GM15510 (cell line): ENCODE results near the gene AMBRA1.

Experiments
- POLR2A ChIP-seq: IDR thresholded peaks from 3 replicates; pipeline ENCODE4 v1.6.1; 2011; ENCODE audit warnings: borderline replicate concordance; ENCODE audit not compliant: insufficient read length; ENCODE audit errors: extremely low read depth

Gene AMBRA1

DNA sequence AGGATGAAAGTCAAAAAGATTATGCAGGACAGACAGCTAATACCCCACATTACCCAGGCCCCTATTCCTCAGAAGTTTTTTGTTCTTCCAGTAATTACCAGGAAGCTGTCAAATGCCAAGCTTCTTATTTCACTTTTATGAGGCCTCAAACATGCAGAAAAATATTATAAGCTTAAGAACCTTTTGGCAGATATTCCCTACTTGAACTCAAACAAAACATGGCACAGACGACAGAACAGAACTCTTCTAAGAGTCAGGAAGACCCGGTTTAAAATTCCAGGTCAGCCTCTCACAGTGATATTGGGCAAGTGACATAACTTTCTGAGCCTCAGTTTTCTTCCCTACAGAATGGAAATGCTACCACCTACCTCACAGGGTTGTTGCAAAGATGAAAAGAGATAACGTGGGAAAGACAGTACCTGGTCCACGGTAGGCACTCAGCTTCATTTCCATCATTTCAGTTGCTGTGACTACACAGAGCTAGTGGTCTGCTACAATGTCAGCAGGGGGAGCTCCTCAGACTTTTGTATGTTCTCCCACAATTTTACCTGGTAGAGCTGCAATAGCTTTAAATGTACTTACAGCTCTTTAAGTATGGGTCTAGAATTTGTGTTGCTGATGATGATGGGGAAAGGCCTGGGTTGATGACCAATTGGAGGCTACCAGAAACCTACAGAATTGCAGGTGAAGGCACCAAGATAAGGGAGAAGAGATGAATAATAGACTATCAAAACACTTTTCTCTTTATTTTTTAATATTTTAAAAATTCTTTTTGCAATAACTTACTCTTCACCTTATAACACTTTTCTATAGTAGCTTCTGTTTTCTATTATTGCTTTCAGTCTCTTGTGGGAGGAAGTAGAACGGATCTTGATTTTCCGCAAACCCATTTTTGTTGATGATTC, 103.9 kb downstream of the AMBRA1 start:
- TF ChIP-seq POLR2A, result no peak

DNA sequence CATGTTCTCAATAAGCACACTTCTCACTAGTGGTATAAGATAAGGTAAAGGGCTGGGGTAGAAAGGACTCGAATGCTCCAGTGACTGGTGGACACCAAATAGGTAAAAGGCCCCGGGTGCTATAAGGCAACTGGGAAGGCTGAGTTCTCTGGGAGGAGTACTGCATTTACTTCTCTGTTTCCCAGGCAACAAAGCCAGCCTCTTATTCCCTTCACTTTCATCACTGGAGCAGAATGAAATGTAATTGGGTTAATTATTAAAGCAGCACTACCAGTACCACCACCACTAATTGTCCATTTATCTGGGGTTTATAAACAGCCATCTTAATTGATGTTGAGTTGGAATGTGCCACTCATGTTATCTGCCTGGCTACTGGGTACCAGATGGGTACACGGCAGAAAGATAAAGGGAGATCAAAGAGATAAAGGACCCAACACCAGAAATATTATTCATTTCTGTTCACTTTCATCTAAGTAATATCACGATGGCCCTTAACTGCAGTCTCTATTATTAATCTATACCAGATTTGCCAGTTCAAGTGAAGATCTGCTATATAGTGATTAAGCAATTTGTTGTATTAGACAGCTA, 107.9 kb downstream of the AMBRA1 start:
- no peak for TF ChIP-seq POLR2A

DNA sequence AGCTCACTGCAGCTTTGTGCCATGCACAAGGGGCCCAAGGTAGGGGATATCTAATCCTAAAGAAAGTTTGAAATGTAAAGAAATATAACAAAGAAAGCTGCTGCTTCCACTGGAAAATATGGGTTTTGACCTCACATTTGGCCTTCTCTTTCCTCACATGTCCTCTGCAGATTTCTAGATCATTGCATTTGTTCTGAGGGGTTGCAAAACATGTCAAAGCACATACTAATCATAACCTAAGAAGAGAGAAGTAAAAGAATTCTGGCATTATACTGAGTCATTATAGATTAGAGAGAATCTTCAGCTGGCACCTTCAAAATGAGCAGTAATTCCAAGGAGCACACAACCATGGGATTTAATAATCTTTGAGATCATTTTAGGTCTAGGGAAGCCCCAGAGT, 109.7 kb downstream of the AMBRA1 start:
- TF ChIP-seq POLR2A, result no peak

DNA sequence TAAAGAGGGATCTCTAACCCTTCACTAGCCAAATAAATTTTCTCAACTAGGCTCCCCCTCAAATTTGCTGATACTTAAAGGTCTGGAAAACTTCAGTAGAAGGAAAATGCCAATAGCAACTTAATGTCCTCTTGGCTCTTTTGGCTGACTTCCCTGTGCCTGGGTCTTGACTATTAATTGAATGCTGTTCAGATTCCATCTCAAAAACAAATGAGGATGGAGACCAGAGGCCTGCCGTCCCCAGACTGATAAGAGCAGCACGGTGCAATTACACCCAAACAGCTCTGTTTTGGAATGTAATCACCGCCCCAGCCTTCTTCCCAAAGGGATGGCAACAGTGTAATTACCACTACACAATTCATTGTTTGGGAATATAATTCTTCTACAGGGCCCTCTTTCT, 112.9 kb downstream of the AMBRA1 start:
- no peak for TF ChIP-seq POLR2A

DNA sequence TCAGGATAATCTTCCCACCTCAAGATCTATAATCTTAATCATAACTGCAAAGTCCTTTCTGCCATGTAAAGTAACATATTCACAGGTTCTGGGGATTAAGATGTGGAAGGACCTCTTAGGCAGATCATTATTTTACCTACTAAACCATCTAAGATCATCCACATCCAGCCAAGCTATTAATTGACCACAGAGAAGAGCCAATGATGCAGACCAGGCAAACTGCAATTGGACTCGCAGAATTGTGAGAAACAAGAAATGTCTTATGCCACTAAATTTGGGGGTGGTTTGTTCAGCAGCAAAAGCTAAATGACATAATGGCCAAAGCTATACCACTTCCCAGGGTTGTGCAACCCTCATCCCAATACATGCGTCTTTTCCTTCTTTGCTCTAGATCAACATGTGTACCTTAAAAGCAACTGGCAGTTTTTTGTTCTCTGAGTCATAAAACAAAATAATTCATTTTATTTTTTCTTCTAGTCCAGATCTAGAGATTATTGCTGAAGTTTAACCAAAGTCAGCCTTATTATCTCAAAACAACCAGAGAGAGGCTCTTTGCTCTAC, 113.6 kb downstream of the AMBRA1 start:
- TF ChIP-seq POLR2A, result no peak

DNA sequence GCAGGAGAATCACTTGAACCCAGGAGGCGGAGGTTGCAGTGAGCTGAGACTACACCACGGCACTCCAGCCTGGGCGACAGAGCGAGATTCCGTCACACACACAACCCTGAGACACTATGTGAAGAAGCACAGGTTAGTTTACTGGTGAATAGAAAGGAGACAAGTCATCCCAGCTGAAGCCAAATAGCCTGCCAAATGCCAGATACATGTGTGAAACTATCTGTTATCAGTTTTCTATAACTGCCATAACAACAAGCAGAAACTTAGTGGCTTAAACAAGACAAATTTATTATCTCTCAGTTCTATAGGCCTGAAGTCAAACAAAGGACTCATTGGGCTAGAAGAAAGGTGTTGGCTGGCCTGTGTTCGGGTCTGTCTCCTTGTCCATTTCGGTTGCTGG, 114.2 kb downstream of the AMBRA1 start:
- TF ChIP-seq POLR2A, result no peak

DNA sequence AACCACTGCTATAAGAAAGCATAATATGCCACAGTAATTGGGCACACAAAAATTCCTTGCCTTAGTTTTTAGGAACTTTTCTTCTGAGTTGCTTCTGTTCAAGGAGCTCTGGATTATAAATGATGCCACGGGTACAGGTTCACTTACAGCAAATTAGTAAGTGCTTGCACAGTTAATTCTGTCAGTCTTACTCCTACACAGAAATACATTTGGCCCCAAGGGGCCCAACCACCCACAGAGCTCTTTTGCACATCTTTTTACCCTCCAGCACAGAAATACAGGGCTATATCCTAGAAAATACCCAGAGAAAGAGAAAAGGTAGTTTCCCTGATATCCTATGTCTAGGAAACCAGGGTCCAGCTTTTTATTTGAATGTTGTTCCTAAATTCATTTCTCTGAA, 115.6 kb downstream of the AMBRA1 start:
- TF ChIP-seq POLR2A, result no peak

DNA sequence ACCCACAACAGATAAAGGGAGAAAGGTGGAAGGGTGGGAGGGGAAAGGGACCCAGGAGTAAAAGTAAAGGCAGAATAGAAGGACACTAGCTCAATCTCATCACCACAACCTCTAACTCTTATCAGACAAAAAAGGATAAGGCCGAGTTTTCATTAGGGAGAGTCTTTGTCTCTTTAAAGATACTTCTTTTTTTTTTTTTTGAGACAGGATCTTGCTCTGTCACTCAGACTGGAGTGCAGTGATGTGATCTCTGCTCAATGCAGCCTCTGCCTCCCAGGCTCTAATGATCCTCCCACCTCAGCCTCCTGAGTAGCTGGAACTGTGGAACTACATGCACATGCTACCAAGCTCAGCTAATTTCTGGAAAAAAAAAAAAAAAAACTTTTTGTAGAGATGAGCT, 116.7 kb downstream of the AMBRA1 start:
- no peak for TF ChIP-seq POLR2A

DNA sequence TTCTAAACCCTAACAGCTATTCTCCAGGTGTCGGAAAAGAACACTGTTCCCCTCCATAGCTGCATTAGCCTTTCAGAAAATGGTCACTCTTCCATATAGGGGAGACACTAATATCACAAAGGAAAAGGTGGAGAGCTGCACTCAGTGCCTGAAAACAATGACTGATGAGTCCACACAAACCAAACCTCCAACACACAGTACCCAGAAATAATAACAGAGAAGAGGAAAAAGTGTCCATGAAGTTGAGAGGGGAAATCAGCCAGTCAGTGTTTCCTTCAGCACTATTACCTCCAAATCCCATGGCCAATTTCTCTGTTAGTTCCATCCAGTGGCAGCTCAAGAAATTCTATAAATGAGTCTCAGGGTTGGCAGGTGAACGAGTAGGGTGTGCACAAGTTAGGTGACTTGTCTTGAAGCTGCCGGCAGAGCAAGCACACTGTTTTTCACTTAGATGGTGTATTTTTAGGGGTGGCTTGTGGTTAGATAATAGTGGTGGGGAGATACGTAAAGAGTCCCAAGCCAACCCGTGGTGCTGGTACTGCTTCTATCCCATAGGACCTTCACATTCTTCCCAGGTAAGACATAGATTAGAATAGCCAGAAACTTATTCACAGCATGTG, 117.8 kb downstream of the AMBRA1 start:
- no peak for TF ChIP-seq POLR2A

DNA sequence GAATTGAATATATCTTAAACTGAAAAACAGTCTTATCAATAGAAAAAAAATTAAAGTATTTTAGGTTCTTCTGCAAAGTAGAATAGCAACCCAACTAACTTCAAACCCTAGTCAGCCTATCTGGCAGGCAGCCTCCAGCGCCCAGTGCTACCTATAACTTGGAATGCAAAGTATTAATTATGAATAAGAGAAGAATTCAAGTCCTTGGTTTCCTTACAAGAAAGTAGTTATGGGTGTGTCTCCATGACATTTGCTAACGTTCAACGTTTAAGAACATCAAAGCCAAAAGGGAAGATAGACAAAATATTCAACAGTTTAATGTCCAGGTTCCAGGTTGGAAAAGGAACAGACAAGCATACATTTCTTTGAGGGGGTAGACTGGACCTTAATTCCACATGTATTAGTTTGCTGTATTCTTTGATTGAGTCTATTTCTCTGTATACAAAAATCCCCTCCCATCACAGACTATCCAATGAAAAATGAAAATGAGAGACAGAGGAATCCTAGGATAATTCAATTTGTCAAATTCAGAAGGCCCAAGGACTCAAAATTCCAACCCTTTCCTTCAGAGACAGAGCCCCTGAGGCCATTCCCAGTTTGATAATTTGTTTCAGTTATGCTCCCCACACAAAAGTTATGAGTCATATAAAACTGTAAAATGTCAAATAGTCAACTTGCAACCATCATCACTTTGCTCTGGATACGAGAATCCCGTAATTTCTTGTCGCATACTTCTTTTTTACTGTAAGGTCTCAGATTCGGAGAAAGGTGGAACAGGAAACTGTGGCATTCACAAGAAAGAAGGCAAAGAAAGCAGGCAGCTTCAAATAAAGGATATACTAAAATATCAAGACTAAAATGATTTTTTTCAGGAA, 118.5 kb downstream of the AMBRA1 start:
- no peak for TF ChIP-seq POLR2A

DNA sequence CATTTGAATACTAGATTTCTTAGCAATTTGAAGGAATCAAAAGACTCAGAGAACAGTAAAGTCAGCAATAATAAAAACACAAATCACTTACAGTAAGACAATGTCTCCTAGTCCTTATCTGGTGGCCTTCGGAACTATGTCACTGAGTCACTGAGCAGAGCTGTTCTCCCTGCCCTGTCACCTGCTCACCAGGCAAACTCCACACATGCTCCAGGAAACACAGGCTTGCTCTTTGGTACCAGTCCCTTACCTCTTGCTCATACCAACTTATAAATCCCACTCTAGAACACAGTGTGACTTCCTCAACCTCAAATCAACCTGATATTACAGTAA, 121.2 kb downstream of the AMBRA1 start:
- no peak for TF ChIP-seq POLR2A

DNA sequence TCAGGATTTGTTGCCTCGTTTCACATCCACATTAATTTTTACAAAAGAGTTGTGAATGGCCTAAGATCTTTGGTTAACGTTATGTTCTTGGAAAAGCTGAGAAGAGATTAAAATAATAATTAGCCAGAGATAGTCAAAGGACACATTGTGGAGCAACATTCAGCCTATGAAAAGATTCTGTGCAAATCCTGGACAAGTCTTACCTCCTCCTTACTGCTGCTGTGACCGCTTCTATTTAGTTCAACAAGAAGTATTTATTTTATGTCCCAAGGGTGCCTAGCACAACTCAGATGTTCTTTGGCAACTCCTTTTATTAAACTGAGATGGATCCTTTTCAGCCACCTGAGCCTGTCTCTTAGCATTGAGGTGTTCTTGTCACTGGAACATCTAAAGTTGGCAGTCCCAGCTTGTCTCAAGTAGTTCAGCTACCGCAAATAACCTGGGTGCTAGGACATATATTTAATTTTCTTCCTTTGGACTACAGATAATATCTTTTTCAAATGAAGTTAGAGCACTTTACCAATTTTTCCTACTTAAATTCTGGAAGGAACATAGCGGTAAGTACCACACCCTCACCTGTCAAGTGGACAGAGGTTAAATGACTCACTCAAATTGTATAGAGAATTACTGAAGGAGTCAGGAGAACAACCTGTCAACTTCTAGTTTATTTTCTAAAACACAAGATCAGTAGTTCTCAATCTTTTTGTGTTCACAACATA, 121.7 kb downstream of the AMBRA1 start:
- TF ChIP-seq POLR2A, result no peak

DNA sequence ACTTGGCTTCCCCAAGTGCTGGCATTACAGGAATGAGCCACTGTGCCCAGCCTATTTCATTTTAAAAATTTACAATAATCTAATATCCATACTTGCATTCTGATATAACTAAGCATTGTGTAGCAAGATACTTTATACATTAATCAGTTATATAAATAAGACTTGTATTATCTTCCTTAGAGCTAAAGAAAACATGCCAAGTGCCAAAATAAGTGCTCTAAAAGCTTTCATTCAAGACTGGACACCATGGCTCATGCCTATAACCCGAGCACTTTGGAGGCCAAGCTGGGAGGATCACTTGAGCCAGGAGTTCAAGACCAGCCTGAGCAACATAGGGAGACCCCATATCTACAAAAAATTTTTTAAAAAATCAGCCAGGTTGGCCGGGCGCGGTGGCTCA, 123.9 kb downstream of the AMBRA1 start:
- no peak for TF ChIP-seq POLR2A

DNA sequence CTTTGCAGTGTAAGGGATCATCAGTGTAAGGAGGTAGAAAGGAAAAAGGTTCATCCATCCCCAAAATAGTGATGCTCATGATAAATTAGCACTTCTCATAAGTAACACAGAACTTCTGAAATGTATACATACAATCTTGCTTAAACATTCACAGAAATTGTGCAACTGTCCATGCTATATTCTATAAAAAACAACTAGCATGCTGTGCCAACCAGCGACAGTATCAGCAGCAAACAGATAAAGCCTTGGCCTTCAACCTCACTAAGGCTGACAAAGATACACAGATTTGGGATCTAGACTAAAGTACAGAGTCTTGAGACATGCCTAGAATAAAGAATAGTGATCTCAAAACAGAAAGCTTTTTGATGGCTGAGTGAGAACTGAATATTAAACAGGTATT, 128.1 kb downstream of the AMBRA1 start:
- no peak for TF ChIP-seq POLR2A
